Measurements from ENCODE around the gene APCDD1.

- TF ChIP-seq CTCF (IDR thresholded peaks at IDR 0.05 in 8 of 11, conservative IDR thresholded peaks at IDR 0.05 in 3 of 11) (no peak), POLR2A (IDR thresholded peaks at IDR 0.05) (no peak)
These were observed 43.7 kb upstream of the APCDD1 start for GRCh38 chr18:10410472-10411308.

Measured in spleen (tissue), 7 donors.